ENCODE measurements around the gene CELF2.
"Not testable (repeated sequence)": the region's sequence is repeated elsewhere in the genome, so short reads cannot be mapped to it uniquely, and the experiment has no call there.

The CELF2 gene

DNA sequence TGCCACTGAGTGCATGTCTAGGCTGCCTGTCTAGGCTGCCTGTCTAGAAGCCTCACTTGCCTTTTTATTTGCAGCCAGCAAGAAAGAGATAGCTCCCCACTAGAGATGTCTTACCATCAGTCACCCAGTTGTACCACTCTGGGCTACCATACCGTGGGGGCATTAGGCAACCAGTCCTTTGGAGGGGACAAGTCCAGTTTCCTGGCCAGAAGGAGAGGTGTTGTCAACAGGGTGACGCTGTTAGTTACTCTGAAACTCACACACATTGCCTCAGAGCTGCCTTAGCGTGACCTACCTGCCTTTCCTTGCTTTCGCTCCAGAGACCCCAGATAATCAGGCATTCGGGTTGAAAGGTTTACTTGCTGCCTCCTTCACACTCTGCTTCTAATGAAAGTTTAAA lies 155.4 kb downstream of the CELF2 start:
- no peak for DNase-seq (ENCODE audit: low spot score)

- no peak for DNase-seq (ENCODE audit: low spot score)
These were observed 158.2 kb downstream of the CELF2 start for GRCh38 chr10:11175823-11176243.

- no peak for DNase-seq (ENCODE audit: low spot score)
These were observed 159.1 kb downstream of the CELF2 start for GRCh38 chr10:11176746-11177145.

- DNase-seq (ENCODE audit: low spot score) = no peak
These were observed 159.7 kb downstream of the CELF2 start for GRCh38 chr10:11177381-11177780.

DNA sequence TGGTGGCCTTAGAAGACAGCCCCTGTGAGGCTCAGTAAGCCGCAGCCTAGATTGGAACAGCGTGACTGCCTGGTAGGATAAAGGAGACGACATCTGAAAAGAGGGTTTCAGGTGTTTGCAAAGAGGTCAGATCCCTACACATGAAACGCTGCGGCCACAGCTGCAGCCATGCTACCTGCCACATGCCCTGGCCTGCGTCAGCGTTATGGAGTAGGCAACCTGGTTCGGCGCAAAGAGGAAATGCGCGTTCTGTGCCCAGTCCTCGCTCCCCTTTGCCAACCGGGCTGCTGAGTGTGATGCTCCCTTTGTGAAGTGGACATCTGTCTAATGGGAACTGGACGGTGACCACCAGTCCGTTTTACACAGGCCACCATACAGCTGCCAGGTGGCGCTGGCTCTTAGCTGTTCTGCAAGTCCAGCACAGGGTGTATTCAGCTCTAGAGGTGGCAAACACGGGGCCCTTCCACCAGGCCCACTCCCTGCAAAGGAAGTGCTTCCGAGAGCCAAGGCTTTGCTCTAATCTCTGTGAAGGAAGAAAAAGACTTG lies 160.3 kb downstream of the CELF2 start:
- no peak for DNase-seq (ENCODE audit: low spot score)

- no peak for DNase-seq (ENCODE audit: low spot score)
These were observed 161.2 kb downstream of the CELF2 start for GRCh38 chr10:11178606-11179515.

DNA sequence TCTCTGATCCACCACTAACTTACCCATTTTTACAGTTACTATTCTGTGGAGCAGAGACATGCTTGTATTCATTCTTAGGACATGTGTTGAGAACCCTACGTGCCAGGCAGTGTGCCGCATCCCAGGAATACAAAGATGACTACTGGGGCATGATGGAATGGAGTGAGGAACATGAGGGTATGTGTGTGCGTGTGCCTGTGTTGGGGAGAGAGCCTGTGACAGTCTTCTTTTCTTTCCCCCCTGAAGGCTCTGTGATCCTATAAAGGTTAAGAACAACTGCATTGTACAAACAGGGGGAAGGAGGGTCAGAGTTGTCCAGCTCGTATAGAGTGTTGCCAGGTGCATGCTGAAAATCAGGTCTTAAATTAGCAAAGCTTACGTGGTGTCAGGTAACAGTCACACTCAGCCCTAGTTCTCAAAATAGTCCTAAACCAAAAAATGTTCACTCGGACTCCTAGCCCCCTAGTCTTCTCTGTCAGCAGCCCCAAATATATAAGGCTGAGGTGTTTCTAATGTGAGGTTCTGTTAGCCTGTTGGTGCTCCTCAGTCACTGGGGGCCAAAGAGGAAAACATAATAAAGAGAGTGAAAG lies 161.9 kb downstream of the CELF2 start:
- DNase-seq (ENCODE audit: low spot score) = no peak

- no peak for DNase-seq (ENCODE audit: low spot score)
These were observed 162.6 kb downstream of the CELF2 start for GRCh38 chr10:11180228-11180627.

- no peak for DNase-seq (ENCODE audit: low spot score)
These were observed 164.3 kb downstream of the CELF2 start for GRCh38 chr10:11181978-11182377.

GRCh38 chr10:11183015-11183414 lies 165.3 kb downstream of the CELF2 start:
- no peak for DNase-seq (ENCODE audit: low spot score)

DNA sequence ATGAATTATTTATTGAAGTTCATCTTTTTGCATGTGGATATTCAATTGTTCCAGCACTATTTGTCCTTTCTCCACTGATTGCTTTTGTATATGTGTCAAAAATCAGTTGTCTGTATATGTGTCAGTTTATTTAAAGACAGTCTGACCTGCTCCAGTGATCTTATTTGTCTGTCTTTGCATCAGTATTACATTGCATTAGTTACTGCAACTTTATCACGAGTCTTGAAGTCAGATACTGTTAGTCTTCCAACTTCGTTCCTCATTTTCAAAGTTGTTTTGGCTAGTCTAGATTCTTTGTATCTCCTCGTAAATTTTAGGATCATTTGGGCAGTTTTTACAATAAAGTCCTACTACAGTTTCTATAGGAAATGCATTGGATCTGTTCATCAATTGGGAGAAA lies 166.4 kb downstream of the CELF2 start:
- DNase-seq (ENCODE audit: low spot score) = no peak

DNA sequence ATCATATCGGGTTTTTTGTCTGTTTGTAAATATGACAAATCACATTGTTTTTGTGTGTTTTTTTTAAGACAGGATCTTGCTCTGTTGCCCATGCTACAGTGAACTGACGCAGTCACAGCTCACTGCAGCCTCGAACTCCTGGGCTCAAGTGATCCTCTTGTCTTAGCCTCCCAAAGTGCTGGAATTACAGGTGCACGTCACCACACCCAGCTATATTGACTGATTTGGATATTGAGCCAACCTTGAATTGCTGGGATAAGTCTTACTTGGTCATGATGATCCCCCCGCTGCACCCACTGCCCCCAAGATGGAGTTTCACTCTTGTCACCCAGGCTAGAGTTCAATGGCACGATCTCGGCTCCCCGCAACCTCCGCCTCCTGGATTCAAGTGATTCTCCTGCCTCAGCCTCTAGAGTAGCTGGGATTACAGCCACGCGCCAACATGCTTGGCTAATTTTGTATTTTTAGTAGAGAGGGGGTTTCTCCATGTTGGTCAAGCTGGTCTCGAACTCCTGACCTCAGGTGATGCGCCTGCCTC lies 167.5 kb downstream of the CELF2 start:
- not testable (repeated sequence) for DNase-seq (ENCODE audit: low spot score)

- DNase-seq (ENCODE audit: low spot score) = no peak
These were observed 168.7 kb downstream of the CELF2 start for GRCh38 chr10:11186374-11186773.

GRCh38 chr10:11189582-11190376 lies 172.1 kb downstream of the CELF2 start:
- no peak for DNase-seq (ENCODE audit: low spot score)

- DNase-seq (ENCODE audit: low spot score) = no peak
These were observed 173.5 kb downstream of the CELF2 start for GRCh38 chr10:11191190-11191589.

DNA sequence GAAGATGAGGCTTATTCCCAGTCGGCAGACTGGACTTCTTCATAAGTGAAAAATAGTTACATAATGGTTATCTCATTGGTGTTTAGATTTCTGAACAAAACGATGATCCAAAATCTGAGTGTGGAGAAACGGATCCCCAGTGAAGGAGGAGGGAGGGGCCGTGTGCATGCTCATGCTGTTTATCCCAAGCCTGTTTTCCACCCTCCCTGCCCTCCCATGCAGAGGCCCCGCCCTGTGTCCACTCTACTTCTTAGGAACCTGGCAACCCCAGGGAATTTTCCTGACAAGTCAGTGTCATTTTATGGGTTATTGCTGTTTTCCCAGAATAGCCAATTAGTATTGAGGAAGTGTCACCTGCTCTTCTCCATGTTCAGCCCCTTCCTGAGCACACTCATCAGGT lies 174.0 kb downstream of the CELF2 start:
- no peak for DNase-seq (ENCODE audit: low spot score)

DNA sequence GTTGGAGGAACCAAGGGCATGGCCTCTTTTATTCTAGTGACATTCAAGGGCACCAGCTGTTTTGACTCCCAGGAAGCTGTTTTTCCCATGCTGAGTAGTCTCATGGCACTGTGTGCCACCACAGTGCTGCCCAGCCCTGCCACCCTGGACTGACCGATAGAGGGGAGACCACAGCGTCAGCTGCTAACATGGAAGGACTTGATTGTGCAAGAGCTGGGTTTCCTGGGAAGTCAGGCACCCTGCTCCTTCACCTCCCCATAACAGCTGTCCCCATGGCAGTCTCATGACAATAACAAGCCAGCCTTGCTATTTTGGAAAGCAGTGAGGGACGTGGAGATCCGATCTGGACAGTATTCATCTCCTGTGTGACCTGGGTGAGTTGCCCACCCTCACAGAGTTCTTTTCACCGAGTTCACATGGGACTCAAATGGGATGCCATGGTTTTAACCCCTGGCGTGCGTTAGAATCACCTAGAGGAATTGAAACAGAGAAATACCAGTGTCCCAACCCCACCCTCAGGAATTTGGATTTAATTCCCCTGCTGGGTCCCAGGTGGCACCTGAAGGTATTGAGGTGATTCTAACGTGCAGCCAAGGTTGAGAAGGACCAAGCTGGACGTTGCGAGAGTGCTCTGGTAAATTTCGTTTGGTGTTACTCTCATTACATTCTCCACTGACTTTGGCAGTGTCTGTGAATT lies 174.8 kb downstream of the CELF2 start:
- DNase-seq (ENCODE audit: low spot score) = no peak

- DNase-seq (ENCODE audit: low spot score) = no peak
These were observed 175.4 kb downstream of the CELF2 start for GRCh38 chr10:11193001-11193551.

- no peak for DNase-seq (ENCODE audit: low spot score)
These were observed 177.4 kb downstream of the CELF2 start for GRCh38 chr10:11194859-11195586.

- DNase-seq (ENCODE audit: low spot score) = no peak
These were observed 178.0 kb downstream of the CELF2 start for GRCh38 chr10:11195623-11196022.
